Astrocyte (in vitro differentiated cells and primary cell): ENCODE data around the gene RASGRF1. TPM values are rescaled to one million over a fixed set of nuclear protein-coding genes. Genes with fewer than 3 reads are reported as not detected.

Experiments
- DNase-seq: peaks from one replicate; pipeline ENCODE4 v3.0.0-alpha.2; 2010; ENCODE audit warnings: low read depth
- FAIRE-seq: peaks from 2 replicates; lab custom pipeline; 2011; peaks lifted over from hg19 to GRCh38; lab: Jason Lieb, UNC
- H2AFZ ChIP-seq: 2 replicates; pipeline ENCODE4 v1.6.0; 2012; ENCODE audit warnings: low read depth, low read length, inconsistent platforms
- H3K27ac ChIP-seq: 2 replicates; pipeline ENCODE4 v1.5.1; 2011; ENCODE audit warnings: low read depth, low read length, inconsistent platforms
- H3K27me3 ChIP-seq: 2 replicates; pipeline ENCODE4 v1.6.0; 2011; ENCODE audit warnings: low read length, inconsistent platforms; ENCODE audit not compliant: insufficient read depth
- H3K36me3 ChIP-seq: 2 replicates; pipeline ENCODE4 v1.5.1; 2011; ENCODE audit warnings: low read length, inconsistent platforms; ENCODE audit not compliant: insufficient read depth
- H3K4me1 ChIP-seq: 2 replicates; pipeline ENCODE4 v1.5.1; 2011; ENCODE audit warnings: low read length, inconsistent platforms; ENCODE audit not compliant: insufficient read depth
- H3K4me2 ChIP-seq: 2 replicates; pipeline ENCODE4 v1.6.0; 2012; ENCODE audit warnings: low read length, inconsistent platforms
- H3K4me3 ChIP-seq: 2 replicates; pipeline ENCODE4 v1.5.1; 2011; ENCODE audit warnings: low read depth, mild to moderate bottlenecking, low read length, inconsistent platforms; ENCODE audit not compliant: insufficient read depth
- H3K79me2 ChIP-seq: 2 replicates; pipeline ENCODE4 v1.6.0; 2012; ENCODE audit warnings: mild to moderate bottlenecking, low read length, inconsistent platforms; ENCODE audit not compliant: insufficient read depth
- H3K9ac ChIP-seq: 2 replicates; pipeline ENCODE4 v1.6.0; 2012; ENCODE audit warnings: mild to moderate bottlenecking, low read length, inconsistent platforms
- H3K9me3 ChIP-seq: 2 replicates; pipeline ENCODE4 v1.5.1; 2012; ENCODE audit warnings: low read depth, mild to moderate bottlenecking, low read length, inconsistent platforms; ENCODE audit not compliant: insufficient read depth
- H4K20me1 ChIP-seq: 2 replicates; pipeline ENCODE4 v1.6.0; 2012; ENCODE audit warnings: low read length, inconsistent platforms; ENCODE audit not compliant: insufficient read depth
- H3K27ac Mint-ChIP-seq: one replicate; pipeline ENCODE4 v1.8.0; 2021; ENCODE audit warnings: mild to moderate bottlenecking, mixed read lengths; ENCODE audit not compliant: unreplicated experiment
- H3K27me3 Mint-ChIP-seq: one replicate; pipeline ENCODE4 v1.8.0; 2021; ENCODE audit warnings: low read depth, mixed read lengths; ENCODE audit not compliant: unreplicated experiment
- H3K36me3 Mint-ChIP-seq: one replicate; pipeline ENCODE4 v1.8.0; 2021; ENCODE audit warnings: low read depth, mixed read lengths; ENCODE audit not compliant: unreplicated experiment
- H3K4me1 Mint-ChIP-seq: one replicate; pipeline ENCODE4 v1.8.0; 2021; ENCODE audit warnings: low read depth, mixed read lengths; ENCODE audit not compliant: unreplicated experiment
- H3K4me3 Mint-ChIP-seq: one replicate; pipeline ENCODE4 v1.8.0; 2021; ENCODE audit warnings: mild to moderate bottlenecking, moderate library complexity, mixed read lengths; ENCODE audit not compliant: unreplicated experiment
- H3K9me3 Mint-ChIP-seq: one replicate; pipeline ENCODE4 v1.8.0; 2021; ENCODE audit warnings: mild to moderate bottlenecking, mixed read lengths; ENCODE audit not compliant: unreplicated experiment
- CTCF ChIP-seq: IDR thresholded peaks from 2 replicates; pipeline ENCODE4 v1.5.1; 2011; ENCODE audit warnings: low read depth, mild to moderate bottlenecking, inconsistent platforms, low read length, moderate library complexity; ENCODE audit not compliant: insufficient read depth
- EZH2 ChIP-seq: IDR thresholded peaks from 2 replicates; pipeline ENCODE4 v1.6.1; 2012; ENCODE audit warnings: mild to moderate bottlenecking, low read length, inconsistent platforms; ENCODE audit not compliant: insufficient read depth
- total RNA-seq: library from RNA; stranded (reverse); gene quantifications from 2 replicates; pipeline ENCODE4 v1.2.1, GENCODE V29; 2021

RASGRF1 gene
- total RNA-seq, 1 donor from 2014 or later, result 1.2 TPM

GRCh38 chr15:78968539-78969271 lies 121.9 kb downstream of the RASGRF1 start:
- Histone ChIP-seq H3K4me2 (no peak overlapping the region), H3K36me3 (no peaks in the 10 kb centered on the region), H3K27me3 (no peaks in the 10 kb centered on the region), H2AFZ (no peak overlapping the region), H3K9me3 (no peaks in the 10 kb centered on the region), H3K4me3 (no peak overlapping the region), H4K20me1 (no peaks in the 10 kb centered on the region), H3K4me1 (no peaks in the 10 kb centered on the region), H3K9ac (no peak overlapping the region), H3K27ac (no peak overlapping the region), H3K79me2 (no peaks in the 10 kb centered on the region)
- FAIRE-seq, result no peak
- TF ChIP-seq EZH2 (no peak), CTCF (no peak)
- peaks cover 2% of the 10 kb centered on the region for H3K4me1 Mint-ChIP-seq
- H3K36me3 Mint-ChIP-seq, result no peaks in the 10 kb centered on the region
- no peak for DNase-seq
- no peaks in the 10 kb centered on the region for H3K9me3 Mint-ChIP-seq
- no peak overlapping the region for H3K27ac Mint-ChIP-seq
- no peak overlapping the region for H3K4me3 Mint-ChIP-seq
- peaks cover 8% of the 10 kb centered on the region for H3K27me3 Mint-ChIP-seq

- Mint-ChIP-seq H3K4me1 (peaks cover 2% of the 10 kb centered on the region), H3K27me3 (peaks cover 4% of the 10 kb centered on the region), H3K36me3 (no peaks in the 10 kb centered on the region), H3K4me3 (no peak overlapping the region), H3K27ac (no peak overlapping the region), H3K9me3 (no peaks in the 10 kb centered on the region)
- TF ChIP-seq CTCF, result no peak
- TF ChIP-seq EZH2, result no peak
- H3K79me2 ChIP-seq, result no peaks in the 10 kb centered on the region
- H3K27me3 ChIP-seq, result no peaks in the 10 kb centered on the region
- no peak overlapping the region for H2AFZ ChIP-seq
- no peak overlapping the region for H3K4me3 ChIP-seq
- DNase-seq, result no peak
- H3K27ac ChIP-seq, result no peak overlapping the region
- no peak for FAIRE-seq
- H3K9ac ChIP-seq, result no peak overlapping the region
- no peaks in the 10 kb centered on the region for H3K4me1 ChIP-seq
- no peaks in the 10 kb centered on the region for H3K36me3 ChIP-seq
- H3K4me2 ChIP-seq, result no peak overlapping the region
- H3K9me3 ChIP-seq, result no peaks in the 10 kb centered on the region
- H4K20me1 ChIP-seq, result no peaks in the 10 kb centered on the region
These were observed 122.5 kb downstream of the RASGRF1 start for GRCh38 chr15:78968114-78968513.

GRCh38 chr15:78960308-78960707 lies 130.3 kb downstream of the RASGRF1 start:
- no peak overlapping the region for H3K4me3 Mint-ChIP-seq
- no peaks in the 10 kb centered on the region for H3K36me3 Mint-ChIP-seq
- no peak for FAIRE-seq
- H3K79me2 ChIP-seq, result no peaks in the 10 kb centered on the region
- TF ChIP-seq CTCF (no peak), EZH2 (no peak)
- H3K9me3 Mint-ChIP-seq, result peaks cover 5% of the 10 kb centered on the region
- peaks cover 7% of the 10 kb centered on the region for H3K9me3 ChIP-seq
- H3K4me3 ChIP-seq, result no peak overlapping the region
- no peaks in the 10 kb centered on the region for H3K27me3 ChIP-seq
- no peak overlapping the region for H3K27ac ChIP-seq
- H3K27ac Mint-ChIP-seq, result no peak overlapping the region
- H2AFZ ChIP-seq, result no peak overlapping the region
- no peak overlapping the region for H3K4me2 ChIP-seq
- H3K36me3 ChIP-seq, result no peaks in the 10 kb centered on the region
- H3K27me3 Mint-ChIP-seq, result peaks cover 12% of the 10 kb centered on the region
- no peaks in the 10 kb centered on the region for H3K4me1 Mint-ChIP-seq
- H3K4me1 ChIP-seq, result no peaks in the 10 kb centered on the region
- H4K20me1 ChIP-seq, result no peaks in the 10 kb centered on the region
- DNase-seq, result no peak
- no peak overlapping the region for H3K9ac ChIP-seq
